ENCODE measurements around the gene PGM2L1.

DNA sequence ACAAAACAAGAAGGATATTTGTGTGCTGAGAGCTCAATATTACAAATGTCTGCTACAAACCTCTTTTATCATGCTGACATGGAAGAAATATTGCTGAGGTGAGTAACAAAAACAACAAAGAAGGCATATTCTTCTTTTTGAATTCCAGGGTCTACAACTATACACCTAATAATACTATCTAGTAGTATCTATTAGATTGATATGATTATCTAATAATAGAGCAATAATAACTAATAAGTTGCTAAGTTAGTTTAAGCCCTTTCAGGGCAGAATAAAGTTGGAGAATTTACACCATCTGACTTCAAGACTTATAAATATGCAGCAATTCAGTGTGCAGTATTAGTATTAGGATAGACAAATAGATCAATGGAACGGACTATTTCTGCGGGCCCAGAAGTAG, 11.4 kb upstream of the PGM2L1 start:
- TF ChIP-seq, protein P1, sequence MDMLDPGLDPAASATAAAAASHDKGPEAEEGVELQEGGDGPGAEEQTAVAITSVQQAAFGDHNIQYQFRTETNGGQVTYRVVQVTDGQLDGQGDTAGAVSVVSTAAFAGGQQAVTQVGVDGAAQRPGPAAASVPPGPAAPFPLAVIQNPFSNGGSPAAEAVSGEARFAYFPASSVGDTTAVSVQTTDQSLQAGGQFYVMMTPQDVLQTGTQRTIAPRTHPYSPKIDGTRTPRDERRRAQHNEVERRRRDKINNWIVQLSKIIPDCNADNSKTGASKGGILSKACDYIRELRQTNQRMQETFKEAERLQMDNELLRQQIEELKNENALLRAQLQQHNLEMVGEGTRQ (IDR thresholded peaks at IDR 0.05; ENCODE audit: low read depth, low read length): no peak
- TF ChIP-seq, protein P1 (CRISPR knock-in tag; IDR thresholded peaks at IDR 0.05; ENCODE audit: borderline replicate concordance): no peak
- no peak for TF ChIP-seq NKX3-1 (CRISPR knock-in tag; IDR thresholded peaks at IDR 0.05)
